GM12873 (cell line): Measurements from ENCODE around the gene JAK1.

Experiments
- CTCF ChIP-seq: IDR thresholded peaks from 2 replicates; pipeline ENCODE4 v1.5.1; 2012; ENCODE audit warnings: low read depth, mild to moderate bottlenecking, moderate library complexity, low read length, control low read depth; ENCODE audit not compliant: insufficient read depth; ENCODE audit errors: missing control alignments

The JAK1 gene

GRCh38 chr1:64934878-64935275 lies 31.5 kb downstream of the JAK1 start:
- TF ChIP-seq CTCF, result no peak

- TF ChIP-seq CTCF, result no peak
Observed at GRCh38 chr1:64934115-64934877, 32.1 kb downstream of the JAK1 start.

GRCh38 chr1:64933296-64934070 lies 32.9 kb downstream of the JAK1 start:
- no peak for TF ChIP-seq CTCF

GRCh38 chr1:64932962-64933295 lies 33.4 kb downstream of the JAK1 start:
- no peak for TF ChIP-seq CTCF

GRCh38 chr1:64929221-64929620 lies 37.1 kb downstream of the JAK1 start:
- no peak for TF ChIP-seq CTCF

GRCh38 chr1:64928325-64928724 lies 38.0 kb downstream of the JAK1 start:
- TF ChIP-seq CTCF, result no peak

- TF ChIP-seq CTCF, result no peak
Observed at GRCh38 chr1:64925594-64925993, 40.8 kb downstream of the JAK1 start.
